ENCODE measurements around the gene ACSL3.

DNA sequence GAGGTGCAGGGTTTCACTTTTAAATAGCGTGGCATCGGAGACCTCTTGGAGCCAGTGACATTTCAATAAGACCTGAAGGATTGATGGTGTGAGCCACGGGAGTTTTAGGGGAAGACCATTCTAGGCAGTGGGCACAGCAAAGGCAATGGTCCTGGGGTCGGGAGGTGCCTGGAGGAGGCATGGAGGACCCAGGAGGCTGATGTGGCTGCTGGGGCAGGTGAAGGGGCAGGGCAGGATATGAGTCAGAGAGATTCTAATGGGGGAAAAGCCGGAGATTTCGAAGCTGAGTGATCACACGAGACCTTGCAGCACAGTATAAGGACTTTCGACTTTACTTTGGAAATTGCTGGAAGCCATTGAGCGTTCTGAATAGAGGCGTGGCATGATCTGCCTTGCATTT is 111.6 kb downstream of the ACSL3 start:
- TF ChIP-seq, protein P1, sequence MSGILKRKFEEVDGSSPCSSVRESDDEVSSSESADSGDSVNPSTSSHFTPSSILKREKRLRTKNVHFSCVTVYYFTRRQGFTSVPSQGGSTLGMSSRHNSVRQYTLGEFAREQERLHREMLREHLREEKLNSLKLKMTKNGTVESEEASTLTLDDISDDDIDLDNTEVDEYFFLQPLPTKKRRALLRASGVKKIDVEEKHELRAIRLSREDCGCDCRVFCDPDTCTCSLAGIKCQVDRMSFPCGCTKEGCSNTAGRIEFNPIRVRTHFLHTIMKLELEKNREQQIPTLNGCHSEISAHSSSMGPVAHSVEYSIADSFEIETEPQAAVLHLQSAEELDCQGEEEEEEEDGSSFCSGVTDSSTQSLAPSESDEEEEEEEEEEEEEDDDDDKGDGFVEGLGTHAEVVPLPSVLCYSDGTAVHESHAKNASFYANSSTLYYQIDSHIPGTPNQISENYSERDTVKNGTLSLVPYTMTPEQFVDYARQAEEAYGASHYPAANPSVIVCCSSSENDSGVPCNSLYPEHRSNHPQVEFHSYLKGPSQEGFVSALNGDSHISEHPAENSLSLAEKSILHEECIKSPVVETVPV (CRISPR knock-in tag; IDR thresholded peaks at IDR 0.05), result no peak
- TF ChIP-seq ZNF70 (CRISPR knock-in tag; IDR thresholded peaks at IDR 0.05) (no peak), RARB (CRISPR knock-in tag; IDR thresholded peaks at IDR 0.05) (no peak), TSHZ2 (CRISPR knock-in tag; IDR thresholded peaks at IDR 0.05) (no peak), OSR1 (CRISPR knock-in tag; IDR thresholded peaks at IDR 0.05) (no peak), ZFP3 (CRISPR knock-in tag; IDR thresholded peaks at IDR 0.05) (no peak), TCF4 (CRISPR knock-in tag; IDR thresholded peaks at IDR 0.05; ENCODE audit: borderline replicate concordance) (no peak)
- TF ChIP-seq, protein P2, sequence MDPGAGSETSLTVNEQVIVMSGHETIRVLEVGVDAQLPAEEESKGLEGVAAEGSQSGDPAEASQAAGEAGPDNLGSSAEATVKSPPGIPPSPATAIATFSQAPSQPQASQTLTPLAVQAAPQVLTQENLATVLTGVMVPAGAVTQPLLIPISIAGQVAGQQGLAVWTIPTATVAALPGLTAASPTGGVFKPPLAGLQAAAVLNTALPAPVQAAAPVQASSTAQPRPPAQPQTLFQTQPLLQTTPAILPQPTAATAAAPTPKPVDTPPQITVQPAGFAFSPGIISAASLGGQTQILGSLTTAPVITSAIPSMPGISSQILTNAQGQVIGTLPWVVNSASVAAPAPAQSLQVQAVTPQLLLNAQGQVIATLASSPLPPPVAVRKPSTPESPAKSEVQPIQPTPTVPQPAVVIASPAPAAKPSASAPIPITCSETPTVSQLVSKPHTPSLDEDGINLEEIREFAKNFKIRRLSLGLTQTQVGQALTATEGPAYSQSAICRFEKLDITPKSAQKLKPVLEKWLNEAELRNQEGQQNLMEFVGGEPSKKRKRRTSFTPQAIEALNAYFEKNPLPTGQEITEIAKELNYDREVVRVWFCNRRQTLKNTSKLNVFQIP (CRISPR knock-in tag; IDR thresholded peaks at IDR 0.05; ENCODE audit: borderline replicate concordance, low read depth), result no peak

All from SK-N-SH treated with all-trans-retinoic acid at 6 μM for 48 hours (cell line).